GM12878 (cell line): Measurements from ENCODE around the gene GRIPAP1. TPM values are rescaled to one million over a fixed set of nuclear protein-coding genes. Genes with fewer than 3 reads are reported as not detected.

ENCODE experiments used
- ATAC-seq: fragments of 200-7000 bp; cut with Tn5 transposase; 3 replicates; pipeline ENCODE4 v1.9.1; 2020; ENCODE audit warnings: mild to moderate bottlenecking, moderate library complexity
- BruUV-seq: library from RNA; stranded (reverse); fragments of 400-500 nt; replicated peaks from 2 replicates; lab custom pipeline; 2021; lab: Mats Ljungman, UMichigan
- CTCF ChIA-PET: fragments of 300-600 bp; sonication (Branson Sonifier 250); formaldehyde crosslinking; extraction: SDS; loops from one replicate; lab custom pipeline; 2021; ENCODE audit warnings: inconsistent platforms; lab: Yijun Ruan, JAX
- POLR2A ChIA-PET: fragments of 350-600 bp; formaldehyde crosslinking; extraction: SDS; loops from one replicate; lab custom pipeline; 2021; ENCODE audit warnings: inconsistent platforms; lab: Charles Lee
- RAD21 ChIA-PET: fragments of 300-600 bp; sonication (Branson Sonifier 250); formaldehyde crosslinking; loops from one replicate; lab custom pipeline; 2023; ENCODE audit warnings: antibody characterized with exemption; ENCODE audit not compliant: unreplicated experiment; lab: Charles Lee
- SMC1A ChIA-PET: fragments of 300-600 bp; sonication (Branson Sonifier 250); formaldehyde crosslinking; loops from one replicate; lab custom pipeline; 2023; ENCODE audit not compliant: unreplicated experiment, uncharacterized antibody; lab: Charles Lee
- DNase-seq: peaks from one replicate; pipeline ENCODE4 v3.0.0-alpha.2; 2011; ENCODE audit warnings: low read depth, low spot score
- FAIRE-seq: peaks from 3 replicates; lab custom pipeline; 2011; peaks lifted over from hg19 to GRCh38; lab: Jason Lieb, UNC
- H2AFZ ChIP-seq: 2 replicates; pipeline ENCODE4 v1.6.0; 2011; ENCODE audit warnings: low read depth, low read length, control low read depth; ENCODE audit not compliant: control insufficient read depth
- H3K27ac ChIP-seq: 2 replicates; pipeline ENCODE4 v1.5.1; 2011; ENCODE audit warnings: control low read depth; ENCODE audit not compliant: control insufficient read depth, insufficient read depth
- H3K27me3 ChIP-seq, 2 experiments: replicated peaks in 1 of 2; 2 replicates each; pipeline versions ENCODE4 v1.6.0 to v1.6.1; 2011; ENCODE audit warnings: low read length in 1 of 2; ENCODE audit not compliant: control insufficient read depth in 2 of 2, insufficient read depth in 2 of 2
- H3K36me3 ChIP-seq, 2 experiments: 2 replicates each; pipeline ENCODE4 v1.5.1; 2011; ENCODE audit warnings: low read length in 1 of 2; ENCODE audit not compliant: control insufficient read depth in 2 of 2, insufficient read depth in 2 of 2
- H3K4me1 ChIP-seq: 2 replicates; pipeline ENCODE4 v1.6.1; 2011; ENCODE audit warnings: mild to moderate bottlenecking, low read length, moderate library complexity, mixed read lengths; ENCODE audit not compliant: control insufficient read depth, insufficient read depth
- H3K4me2 ChIP-seq: 2 replicates; pipeline ENCODE4 v1.6.0; 2011; ENCODE audit warnings: control low read depth; ENCODE audit not compliant: control insufficient read depth, insufficient read depth
- H3K4me3 ChIP-seq: fragments of 200-600 bp; sonication (generic); 2 replicates; pipeline ENCODE4 v1.5.1; 2016
- H3K79me2 ChIP-seq: 2 replicates; pipeline ENCODE4 v1.6.0; 2011; ENCODE audit warnings: low read length; ENCODE audit not compliant: control insufficient read depth, insufficient read depth
- H3K9ac ChIP-seq: 2 replicates; pipeline ENCODE4 v1.8.0; 2011; ENCODE audit warnings: low read length, control low read depth, mixed read lengths; ENCODE audit not compliant: control insufficient read depth, insufficient read depth
- H3K9me3 ChIP-seq: replicated peaks from 3 replicates; pipeline ENCODE4 v1.5.1; 2011; ENCODE audit warnings: mild to moderate bottlenecking, low read length; ENCODE audit not compliant: control insufficient read depth, insufficient read depth
- H4K20me1 ChIP-seq: 2 replicates; pipeline ENCODE4 v1.6.0; 2011; ENCODE audit not compliant: control insufficient read depth, insufficient read depth
- ASH2L ChIP-seq: fragments of 300-600, 200-600 bp; sonication (generic); IDR thresholded peaks from 2 replicates; pipeline ENCODE4 v1.6.1; 2017; ENCODE audit warnings: low read depth, mild to moderate bottlenecking, borderline replicate concordance
- ATF7 ChIP-seq: fragments of 450-650 bp; IDR thresholded peaks from 2 replicates; pipeline ENCODE4 v1.6.1; 2016; ENCODE audit warnings: low read depth, mild to moderate bottlenecking
- CREB1 ChIP-seq: IDR thresholded peaks from 2 replicates; pipeline ENCODE4 v1.6.1; 2012; ENCODE audit warnings: low read depth, mild to moderate bottlenecking, inconsistent platforms
- IKZF1 ChIP-seq: fragments of 450-650 bp; conservative IDR thresholded peaks from 2 replicates; pipeline ENCODE4 v1.6.1; 2017; ENCODE audit warnings: antibody characterized with exemption, mild to moderate bottlenecking
- IRF4 ChIP-seq: IDR thresholded peaks from 2 replicates; pipeline ENCODE4 v1.6.1; 2011; ENCODE audit warnings: low read depth, low read length
- JUND ChIP-seq: IDR thresholded peaks from 2 replicates; pipeline ENCODE4 v1.6.1; 2012; ENCODE audit warnings: low read depth, mild to moderate bottlenecking, low read length, improper control_type of control experiment, moderate library complexity
- MAX ChIP-seq: IDR thresholded peaks from 2 replicates; pipeline ENCODE4 v1.6.1; 2012; ENCODE audit warnings: low read depth, low read length, improper control_type of control experiment
- MEF2A ChIP-seq: IDR thresholded peaks from 2 replicates; pipeline ENCODE4 v1.6.1; 2011; ENCODE audit warnings: low read depth, mild to moderate bottlenecking, low read length, moderate library complexity; ENCODE audit not compliant: insufficient read depth
- NKRF ChIP-seq: fragments of 450-650 bp; conservative IDR thresholded peaks from 2 replicates; pipeline ENCODE4 v1.6.1; 2017; ENCODE audit warnings: mild to moderate bottlenecking, moderate library complexity
- PAX5 ChIP-seq: IDR thresholded peaks from 2 replicates; pipeline ENCODE4 v1.6.1; 2011; ENCODE audit warnings: low read depth, low read length, borderline replicate concordance
- PAX8 ChIP-seq: fragments of 450-650 bp; IDR thresholded peaks from 2 replicates; pipeline ENCODE4 v1.6.1; 2017; ENCODE audit warnings: mild to moderate bottlenecking, moderate library complexity
- RUNX3 ChIP-seq: IDR thresholded peaks from 2 replicates; pipeline ENCODE4 v1.6.1; 2012; ENCODE audit warnings: low read length, inconsistent platforms
- SPI1 ChIP-seq: IDR thresholded peaks from 2 replicates; pipeline ENCODE4 v1.6.1; 2011; ENCODE audit warnings: low read depth, mild to moderate bottlenecking, low read length, moderate library complexity, borderline replicate concordance; ENCODE audit not compliant: insufficient read depth
- WGBS: methylation state at CpG from one replicate; pipeline ENCODE4 v1.1.6; 2016; ENCODE audit warnings: low lambda C conversion rate; ENCODE audit not compliant: insufficient replicate concordance, insufficient coverage; ENCODE audit errors: missing lambda C conversion rate; 5-methylcytosine and 5-hydroxymethylcytosine counted together
- in situ Hi-C: fragments of 300-500 bp; cut with MboI; formaldehyde crosslinking; loops from 9 replicates; pipeline ENCODE4 v1.14.3; 2018; ENCODE audit warnings: mixed read lengths
- intact Hi-C: fragments of 100-400 bp; cut with micrococcal nuclease; formaldehyde crosslinking; loops from one replicate; pipeline ENCODE4 v1.14.2; 2022; ENCODE audit not compliant: unreplicated experiment
- polyA plus RNA-seq, 11 experiments: library from polyadenylated mRNA; depleted of rRNA in 4 of 11; unstranded in 6 of 11; stranded (reverse) in 5 of 11; fragments of >200 nt; fragmentation: Nextera tagmentation in 4 of 11; fragmentation: Illumina TruSeq in 1 of 11; extraction: Ambion mirVana in 4 of 11; extraction: Trizol in 1 of 11; gene quantifications; 1 replicate in 1 of 11; 2 replicates in 10 of 11; pipeline versions ENCODE4 v1.2.1 to v1.2.3, GENCODE V29; 2011 to 2016; ENCODE audit warnings: inconsistent platforms in 2 of 11, missing spikeins in 2 of 11, low read depth in 1 of 11
- total RNA-seq, 4 experiments: library from RNA; depleted of rRNA in 3 of 4; stranded (reverse); fragments of >200 nt in 3 of 4; fragmentation: Illumina TruSeq in 1 of 4; extraction: Trizol in 1 of 4; gene quantifications; 2 replicates each; pipeline versions ENCODE4 v1.2.1 to v1.2.3, GENCODE V29; 2013 to 2021
- TF ChIP-seq, protein P1 (sequence below): IDR thresholded peaks from 2 replicates; pipeline ENCODE4 v1.6.1; 2012; ENCODE audit warnings: improper control_type of control experiment, low read depth, low read length; ENCODE audit not compliant: insufficient replicate concordance

GRIPAP1 gene
- total and polyA plus RNA-seq, 10 of the 15 experiments (the other 5 are each of a cell fraction or from before 2014, with no cell fraction given), result 4.2 to 44.7 (median 25.8) TPM

- TF ChIP-seq, protein P1, sequence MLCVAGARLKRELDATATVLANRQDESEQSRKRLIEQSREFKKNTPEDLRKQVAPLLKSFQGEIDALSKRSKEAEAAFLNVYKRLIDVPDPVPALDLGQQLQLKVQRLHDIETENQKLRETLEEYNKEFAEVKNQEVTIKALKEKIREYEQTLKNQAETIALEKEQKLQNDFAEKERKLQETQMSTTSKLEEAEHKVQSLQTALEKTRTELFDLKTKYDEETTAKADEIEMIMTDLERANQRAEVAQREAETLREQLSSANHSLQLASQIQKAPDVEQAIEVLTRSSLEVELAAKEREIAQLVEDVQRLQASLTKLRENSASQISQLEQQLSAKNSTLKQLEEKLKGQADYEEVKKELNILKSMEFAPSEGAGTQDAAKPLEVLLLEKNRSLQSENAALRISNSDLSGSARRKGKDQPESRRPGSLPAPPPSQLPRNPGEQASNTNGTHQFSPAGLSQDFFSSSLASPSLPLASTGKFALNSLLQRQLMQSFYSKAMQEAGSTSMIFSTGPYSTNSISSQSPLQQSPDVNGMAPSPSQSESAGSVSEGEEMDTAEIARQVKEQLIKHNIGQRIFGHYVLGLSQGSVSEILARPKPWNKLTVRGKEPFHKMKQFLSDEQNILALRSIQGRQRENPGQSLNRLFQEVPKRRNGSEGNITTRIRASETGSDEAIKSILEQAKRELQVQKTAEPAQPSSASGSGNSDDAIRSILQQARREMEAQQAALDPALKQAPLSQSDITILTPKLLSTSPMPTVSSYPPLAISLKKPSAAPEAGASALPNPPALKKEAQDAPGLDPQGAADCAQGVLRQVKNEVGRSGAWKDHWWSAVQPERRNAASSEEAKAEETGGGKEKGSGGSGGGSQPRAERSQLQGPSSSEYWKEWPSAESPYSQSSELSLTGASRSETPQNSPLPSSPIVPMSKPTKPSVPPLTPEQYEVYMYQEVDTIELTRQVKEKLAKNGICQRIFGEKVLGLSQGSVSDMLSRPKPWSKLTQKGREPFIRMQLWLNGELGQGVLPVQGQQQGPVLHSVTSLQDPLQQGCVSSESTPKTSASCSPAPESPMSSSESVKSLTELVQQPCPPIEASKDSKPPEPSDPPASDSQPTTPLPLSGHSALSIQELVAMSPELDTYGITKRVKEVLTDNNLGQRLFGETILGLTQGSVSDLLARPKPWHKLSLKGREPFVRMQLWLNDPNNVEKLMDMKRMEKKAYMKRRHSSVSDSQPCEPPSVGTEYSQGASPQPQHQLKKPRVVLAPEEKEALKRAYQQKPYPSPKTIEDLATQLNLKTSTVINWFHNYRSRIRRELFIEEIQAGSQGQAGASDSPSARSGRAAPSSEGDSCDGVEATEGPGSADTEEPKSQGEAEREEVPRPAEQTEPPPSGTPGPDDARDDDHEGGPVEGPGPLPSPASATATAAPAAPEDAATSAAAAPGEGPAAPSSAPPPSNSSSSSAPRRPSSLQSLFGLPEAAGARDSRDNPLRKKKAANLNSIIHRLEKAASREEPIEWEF, result no peak
- no peak for TF ChIP-seq PAX8
- TF ChIP-seq IRF4, result no peak
- no peak for TF ChIP-seq ASH2L
- TF ChIP-seq MEF2A, result no peak
Measured at GRCh38 chrX:49003696-49004095, 1.6 kb upstream of the GRIPAP1 start (continued).

DNA sequence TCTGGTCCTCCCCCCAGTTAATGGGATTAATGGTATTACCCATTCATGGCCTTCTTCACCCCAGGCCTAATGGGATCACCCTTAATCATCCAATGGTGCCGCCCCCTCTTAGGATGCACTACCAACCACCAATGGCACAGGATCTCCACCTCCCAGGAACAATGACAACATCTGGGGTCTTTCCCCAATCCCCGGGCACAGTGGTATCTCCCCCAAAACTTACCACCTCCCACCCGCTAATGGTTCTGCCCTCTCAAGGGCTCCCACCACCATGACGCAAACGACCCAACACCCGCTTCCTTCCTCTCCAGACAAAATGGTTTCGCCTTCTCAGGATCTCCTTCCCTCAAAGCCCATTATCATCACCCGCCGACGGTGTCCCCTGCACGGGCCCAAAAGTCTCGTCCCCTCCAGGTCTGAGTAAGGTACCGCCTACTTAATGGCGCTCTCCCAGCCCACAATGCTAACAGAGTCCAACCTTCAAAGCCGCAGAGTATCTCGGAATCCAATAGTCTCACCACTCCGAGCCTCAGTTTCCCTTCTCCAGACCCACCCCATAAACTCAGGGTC lies 458 bp downstream of the GRIPAP1 start:
- BruUV-seq, result TSS peak; percentile 69
- intact Hi-C loops (loop anchor here (2.0 to 5.0 kb wide), 2 partner anchors 41 to 43 kb away; partner anchors contain the start of gene TFE3), in situ Hi-C loops (no loop called here)
- peak overlapping the region; percentile 85 for H3K9ac ChIP-seq
- ATAC-seq (peak; percentile 80), DNase-seq (peak; percentile 12), FAIRE-seq (no peak)
- H2AFZ ChIP-seq, result peak overlapping the region; percentile 93
- ChIA-PET POLR2A (interaction anchor here (0.9 to 2.1 kb wide), 7 partner anchors 11 to 201 kb away, joined by 3 to 19 read pairs (median 5); partner anchors contain the start of genes HDAC6, PQBP1, TFE3 and TIMM17B), CTCF (interaction anchor here (0.7 to 1.3 kb wide), 4 partner anchors 40 to 189 kb away, joined by 3 to 6 read pairs (median 3); no protein-coding TSS in a partner anchor), SMC1A (interaction anchor here (1.1 to 1.8 kb wide), 2 partner anchors 40 to 42 kb away, joined by 3 to 7 read pairs; no protein-coding TSS in a partner anchor), RAD21 (interaction anchor here (0.7 to 1.4 kb wide), 4 partner anchors 29 to 270 kb away, joined by 3 to 9 read pairs (median 4); no protein-coding TSS in a partner anchor)
- H3K9me3 ChIP-seq, result no peaks in the 10 kb centered on the region
- H3K27me3 ChIP-seq, result no peaks in the 10 kb centered on the region
- peak overlapping the region; percentile 62 for H3K4me3 ChIP-seq
- WGBS, result 31% methylated on average over 17 of the region's 17 CpGs
- no peaks in the 10 kb centered on the region; the same call in 1 of the 2 replicates for H4K20me1 ChIP-seq
- H3K79me2 ChIP-seq, result peaks cover 15% of the 10 kb centered on the region
- H3K27ac ChIP-seq, result peak overlapping the region; percentile 87
- peaks cover 0 to 8% of the 10 kb centered on the region in 2 experiments; a peak in 3 of 4 replicates for H3K36me3 ChIP-seq
- H3K4me2 ChIP-seq, result peak overlapping the region; percentile 49
- H3K4me1 ChIP-seq, result no peaks in the 10 kb centered on the region; the same call in none of the 2 replicates
- TF ChIP-seq IKZF1, result 0 out of 2 replicates have a peak, but pooled peaks have one; percentile 9
- no peak for TF ChIP-seq PAX5
- no peak; the same call in 1 of the 2 replicates for TF ChIP-seq NKRF
- peak; percentile 10; the same call in 1 of the 2 replicates for TF ChIP-seq RUNX3
- peak; percentile 32; the same call in 1 of the 2 replicates for TF ChIP-seq SPI1
- no peak for TF ChIP-seq MEF2A
- peak; percentile 79 for TF ChIP-seq ATF7
- TF ChIP-seq MAX, result no peak
- TF ChIP-seq CREB1, result peak; percentile 34; the same call in 1 of the 2 replicates
- peak; percentile 68; the same call in 1 of the 2 replicates for TF ChIP-seq JUND
